ENCODE results near the gene ZNF263. TPM values are rescaled to one million over a fixed set of nuclear protein-coding genes. Genes with fewer than 3 reads are reported as not detected.

Gene ZNF263
- total RNA-seq, 1 experiment from 2014 or later: 29.5 TPM

- Mint-ChIP-seq H3K27ac (no peak within 1 kb of the TSS; the same call in 1 of the 2 replicates), H3K36me3 (peaks cover 72% of the 10 kb centered on the region), H3K27me3 (ENCODE audit: low read depth) (peaks cover 25% of the 10 kb centered on the region), H3K4me1 (peaks cover 8% of the 10 kb centered on the region), H3K9me3 (peaks cover 39% of the 10 kb centered on the region), H3K4me3 (peak within 1 kb of the TSS; percentile 77)
- DNase-seq (ENCODE audit: low spot score) (peak; percentile 84), ATAC-seq (peak; percentile 98)
- POLR2A ChIA-PET: interaction anchor here (0.5 to 2.2 kb wide), 4 partner anchors 11 to 396 kb away, joined by 3 to 12 read pairs (median 8); partner anchors contain the start of genes ZNF174, ZNF263 and ZSCAN32
- CTCF ChIA-PET: interaction anchor here (1.2 to 1.4 kb wide), 3 partner anchors 9 to 134 kb away, joined by 3 to 5 read pairs (median 3); no protein-coding TSS in a partner anchor
- peak; percentile 96 for TF ChIP-seq E2F1 (CRISPR knock-in tag; IDR thresholded peaks at IDR 0.05)
- no peak for TF ChIP-seq ZNF671 (CRISPR knock-in tag; IDR thresholded peaks at IDR 0.05)
- peak; percentile 62; the same call in 1 of the 2 replicates for TF ChIP-seq MLX (CRISPR knock-in tag; IDR thresholded peaks at IDR 0.05)
- peak; percentile 83 for TF ChIP-seq CREM (CRISPR knock-in tag; IDR thresholded peaks at IDR 0.05)
- peak; percentile 94 for TF ChIP-seq ELF4 (CRISPR knock-in tag; IDR thresholded peaks at IDR 0.05; ENCODE audit: low read depth)
- no peak; the same call in 1 of the 2 replicates for TF ChIP-seq FOXJ3 (CRISPR knock-in tag; IDR thresholded peaks at IDR 0.05; ENCODE audit: borderline replicate concordance)
- peak; percentile 88 for TF ChIP-seq ETV6 (CRISPR knock-in tag; IDR thresholded peaks at IDR 0.05)
- peak; percentile 86 for TF ChIP-seq NR2C2 (CRISPR knock-in tag; IDR thresholded peaks at IDR 0.05)
- peak; percentile 83; the same call in 1 of the 2 replicates for TF ChIP-seq ATF2 (CRISPR knock-in tag; IDR thresholded peaks at IDR 0.05; ENCODE audit: borderline replicate concordance, low read depth)
- no peak for TF ChIP-seq ZNF423 (CRISPR knock-in tag; IDR thresholded peaks at IDR 0.05)
- TF ChIP-seq SOX15 (CRISPR knock-in tag; IDR thresholded peaks at IDR 0.05): no peak
- TF ChIP-seq CDX4 (CRISPR knock-in tag; IDR thresholded peaks at IDR 0.05; ENCODE audit: borderline replicate concordance): no peak
- peak; percentile 75; the same call in 1 of the 2 replicates for TF ChIP-seq ZNF121 (CRISPR knock-in tag; IDR thresholded peaks at IDR 0.05)
- peak; percentile 96; the same call in 1 of the 2 replicates for TF ChIP-seq AFF4 (CRISPR knock-in tag; IDR thresholded peaks at IDR 0.05; ENCODE audit: borderline replicate concordance)
- peak; percentile 75; the same call in 1 of the 2 replicates for TF ChIP-seq NFE2L1 (CRISPR knock-in tag; IDR thresholded peaks at IDR 0.05)
- 0 out of 2 replicates have a peak, but pooled peaks have one; percentile 63 for TF ChIP-seq STAT6 (CRISPR knock-in tag; conservative IDR thresholded peaks at IDR 0.05; ENCODE audit: low read depth)
- TF ChIP-seq EMX1 (CRISPR knock-in tag; IDR thresholded peaks at IDR 0.05): no peak
- no peak for TF ChIP-seq ERG (CRISPR knock-in tag; IDR thresholded peaks at IDR 0.05)
- peak; percentile 76; the same call in 1 of the 2 replicates for TF ChIP-seq CBFB (CRISPR knock-in tag; IDR thresholded peaks at IDR 0.05; ENCODE audit: low read depth)
- peak; percentile 96 for TF ChIP-seq TEAD4 (CRISPR knock-in tag; IDR thresholded peaks at IDR 0.05)
- peak; percentile 98 for TF ChIP-seq SMAD4 (CRISPR knock-in tag; IDR thresholded peaks at IDR 0.05)
- peak; percentile 87 for TF ChIP-seq E2F4 (CRISPR knock-in tag; IDR thresholded peaks at IDR 0.05; ENCODE audit: borderline replicate concordance, low read depth)
Measured at GRCh38 chr16:3305109-3306068, 22.1 kb downstream of the ZNF263 start, which contains the start of the genes TIGD7 and ZNF75A. Gene TIGD7 (minus strand): TSS chr16:3305430. CDS start chr16:3300614, 4,816 bp downstream. Gene ZNF75A (plus strand): TSS chr16:3305497. CDS start chr16:3308429, 2,932 bp downstream.

All from WTC11 (cell line).